22Rv1 (cell line): ENCODE data around the gene ZFP1.

Source experiments
- ZFX ChIP-seq: fragments of 450-650 bp; IDR thresholded peaks from 2 replicates; pipeline ENCODE4 v1.6.1; 2017; ENCODE audit warnings: antibody characterized with exemption, borderline replicate concordance
- TF ChIP-seq, protein P1 (sequence below): fragments of 450-650 bp; IDR thresholded peaks from 2 replicates; pipeline ENCODE4 v1.5.1; 2017; ENCODE audit warnings: mild to moderate bottlenecking

DNA sequence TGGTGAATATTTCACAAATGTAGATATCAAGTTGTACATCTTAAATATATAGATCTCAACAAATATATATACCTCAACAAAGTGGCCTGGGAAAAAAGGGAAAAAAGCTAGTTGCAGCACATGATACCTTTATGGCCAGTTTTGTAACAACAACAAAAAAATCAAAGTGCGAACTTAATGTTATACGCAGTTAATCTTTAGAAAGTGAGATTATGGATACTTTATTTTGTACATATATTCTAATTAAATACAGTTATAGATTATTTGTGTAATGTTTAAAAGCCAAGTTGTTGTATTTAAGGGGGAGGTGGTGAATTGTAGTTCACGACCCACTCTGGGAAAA, 385 bp upstream of the ZFP1 start:
- TF ChIP-seq, protein P1, sequence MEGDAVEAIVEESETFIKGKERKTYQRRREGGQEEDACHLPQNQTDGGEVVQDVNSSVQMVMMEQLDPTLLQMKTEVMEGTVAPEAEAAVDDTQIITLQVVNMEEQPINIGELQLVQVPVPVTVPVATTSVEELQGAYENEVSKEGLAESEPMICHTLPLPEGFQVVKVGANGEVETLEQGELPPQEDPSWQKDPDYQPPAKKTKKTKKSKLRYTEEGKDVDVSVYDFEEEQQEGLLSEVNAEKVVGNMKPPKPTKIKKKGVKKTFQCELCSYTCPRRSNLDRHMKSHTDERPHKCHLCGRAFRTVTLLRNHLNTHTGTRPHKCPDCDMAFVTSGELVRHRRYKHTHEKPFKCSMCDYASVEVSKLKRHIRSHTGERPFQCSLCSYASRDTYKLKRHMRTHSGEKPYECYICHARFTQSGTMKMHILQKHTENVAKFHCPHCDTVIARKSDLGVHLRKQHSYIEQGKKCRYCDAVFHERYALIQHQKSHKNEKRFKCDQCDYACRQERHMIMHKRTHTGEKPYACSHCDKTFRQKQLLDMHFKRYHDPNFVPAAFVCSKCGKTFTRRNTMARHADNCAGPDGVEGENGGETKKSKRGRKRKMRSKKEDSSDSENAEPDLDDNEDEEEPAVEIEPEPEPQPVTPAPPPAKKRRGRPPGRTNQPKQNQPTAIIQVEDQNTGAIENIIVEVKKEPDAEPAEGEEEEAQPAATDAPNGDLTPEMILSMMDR, result no peak
- TF ChIP-seq ZFX, result no peak
